ENCODE measurements around the gene HAUS7. TPM values are rescaled to one million over a fixed set of nuclear protein-coding genes. Genes with fewer than 3 reads are reported as not detected.

HAUS7 gene
- total RNA-seq, 4 donors from 2014 or later = 8.2 to 156 (median 16.0) TPM

GRCh38 chrX:153502796-153503195 lies 32.4 kb upstream of the HAUS7 start:
- no peak for TF ChIP-seq POLR2A (IDR thresholded peaks at IDR 0.05)
- no peak for TF ChIP-seq CTCF (IDR thresholded peaks at IDR 0.05)
- H3K27me3 ChIP-seq = no peaks in the 10 kb centered on the region

GRCh38 chrX:153502131-153502530 lies 31.8 kb upstream of the HAUS7 start:
- H3K36me3 ChIP-seq = no peaks in the 10 kb centered on the region
- no peak overlapping the region for H3K27ac ChIP-seq
- no peak for DNase-seq
- H3K27me3 ChIP-seq = no peaks in the 10 kb centered on the region
- no peak overlapping the region for H3K4me3 ChIP-seq
- no peaks in the 10 kb centered on the region for H3K4me1 ChIP-seq
- no peak for TF ChIP-seq CTCF (IDR thresholded peaks at IDR 0.05)
- no peak for TF ChIP-seq POLR2A (IDR thresholded peaks at IDR 0.05)
- H3K9me3 ChIP-seq = no peaks in the 10 kb centered on the region

More at GRCh38 chrX:153502796-153503195, 32.4 kb upstream of the HAUS7 start:
- H3K9me3 ChIP-seq = no peaks in the 10 kb centered on the region
- no peak overlapping the region for H3K4me3 ChIP-seq
- no peak for DNase-seq
- peaks cover 0 to 3% (median 0%) of the 10 kb centered on the region in 4 donors for H3K4me1 ChIP-seq
- no peaks in the 10 kb centered on the region for H3K36me3 ChIP-seq
- H3K27ac ChIP-seq = no peak overlapping the region

- Histone ChIP-seq H3K27me3 (no peaks in the 10 kb centered on the region), H3K4me1 (no peaks in the 10 kb centered on the region), H3K4me3 (no peak overlapping the region), H3K27ac (no peak overlapping the region), H3K9me3 (no peaks in the 10 kb centered on the region), H3K36me3 (no peaks in the 10 kb centered on the region)
- no peak for TF ChIP-seq POLR2A (IDR thresholded peaks at IDR 0.05)
- TF ChIP-seq CTCF (IDR thresholded peaks at IDR 0.05) = no peak
- DNase-seq = no peak
These were observed 31.2 kb upstream of the HAUS7 start for GRCh38 chrX:153501530-153501929.

- H3K36me3 ChIP-seq = no peaks in the 10 kb centered on the region
- H3K27ac ChIP-seq = no peak overlapping the region
- no peak overlapping the region for H3K4me3 ChIP-seq
- TF ChIP-seq POLR2A (IDR thresholded peaks at IDR 0.05) (no peak), CTCF (IDR thresholded peaks at IDR 0.05) (no peak)
- H3K27me3 ChIP-seq = no peaks in the 10 kb centered on the region
- H3K4me1 ChIP-seq = no peaks in the 10 kb centered on the region
- no peak for DNase-seq
- no peaks in the 10 kb centered on the region for H3K9me3 ChIP-seq
These were observed 30.4 kb upstream of the HAUS7 start for GRCh38 chrX:153500676-153501280.

GRCh38 chrX:153499876-153500275 lies 29.5 kb upstream of the HAUS7 start:
- no peaks in the 10 kb centered on the region for H3K27me3 ChIP-seq

More at GRCh38 chrX:153499876-153500275, 29.5 kb upstream of the HAUS7 start:
- H3K4me1 ChIP-seq = no peaks in the 10 kb centered on the region
- H3K9me3 ChIP-seq = no peaks in the 10 kb centered on the region
- DNase-seq = no peak
- TF ChIP-seq CTCF (IDR thresholded peaks at IDR 0.05) (no peak), POLR2A (IDR thresholded peaks at IDR 0.05) (no peak)
- H3K27ac ChIP-seq = no peak overlapping the region
- no peak overlapping the region for H3K4me3 ChIP-seq
- H3K36me3 ChIP-seq = no peaks in the 10 kb centered on the region

All from Peyer's patch (tissue), 4 donors.